DMS53 treated with DMSO at 0.1 percent for 48 hours (cell line): Measurements from ENCODE around the gene SAPCD2.

Experiments used
- DNase-seq: peaks from one replicate; lab custom pipeline; 2025; ENCODE audit not compliant: unreplicated experiment; lab: John Stamatoyannopoulos, UW

SAPCD2 gene

DNA sequence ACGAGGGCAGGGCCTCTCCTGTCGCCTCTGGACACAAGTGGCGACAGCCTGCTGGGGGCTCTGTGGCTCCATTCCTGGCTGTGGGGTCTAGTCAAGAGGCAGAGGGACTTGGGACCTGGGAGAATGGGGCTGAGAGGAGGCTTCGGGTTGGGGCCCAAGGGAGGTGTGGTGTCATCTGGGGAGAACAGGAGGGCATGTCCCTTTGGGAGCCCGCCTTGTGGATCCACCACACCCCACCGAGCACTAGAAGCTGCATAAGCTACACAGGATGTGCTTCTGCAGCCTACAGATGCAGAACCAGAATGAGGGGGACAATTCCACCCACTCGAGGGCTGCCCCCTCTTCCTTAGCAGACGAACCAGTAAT, 12.6 kb upstream of the SAPCD2 start:
- no peak for DNase-seq

DNA sequence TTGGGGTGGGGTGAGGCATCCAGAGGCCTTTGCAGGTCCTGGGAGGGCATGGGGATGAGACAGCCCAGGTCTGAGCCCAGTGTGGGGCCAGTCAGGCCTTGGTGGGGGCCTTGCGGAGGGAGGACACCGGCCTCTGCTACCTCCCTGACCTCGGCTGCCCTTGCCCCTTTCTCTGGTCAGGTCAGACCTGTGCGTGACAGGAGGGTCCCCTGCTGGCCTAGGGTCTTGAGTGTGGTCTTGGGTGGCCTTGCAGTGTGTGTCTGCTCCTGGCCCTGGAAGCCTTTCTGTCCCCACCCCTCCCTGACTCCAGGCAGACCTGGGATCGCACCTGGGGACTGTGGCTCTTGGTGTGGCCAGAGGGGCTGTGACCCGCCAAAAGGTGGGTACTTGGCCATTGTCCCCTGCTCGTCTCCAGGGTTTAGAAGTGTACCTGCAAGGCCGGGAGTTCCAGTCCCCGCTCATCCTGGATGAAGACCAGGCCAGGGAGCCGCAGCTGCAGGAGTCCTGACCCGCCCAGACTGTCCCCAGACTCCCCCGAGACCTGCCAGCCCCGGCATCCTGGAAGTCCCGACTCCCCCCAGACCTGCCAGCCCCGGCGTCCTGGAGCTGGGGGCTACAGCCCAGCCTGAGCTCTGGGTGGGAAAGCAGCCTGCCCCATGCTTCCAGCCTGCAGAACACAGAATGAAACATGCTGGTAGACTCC, 12.0 kb upstream of the SAPCD2 start:
- DNase-seq, result no peak

DNA sequence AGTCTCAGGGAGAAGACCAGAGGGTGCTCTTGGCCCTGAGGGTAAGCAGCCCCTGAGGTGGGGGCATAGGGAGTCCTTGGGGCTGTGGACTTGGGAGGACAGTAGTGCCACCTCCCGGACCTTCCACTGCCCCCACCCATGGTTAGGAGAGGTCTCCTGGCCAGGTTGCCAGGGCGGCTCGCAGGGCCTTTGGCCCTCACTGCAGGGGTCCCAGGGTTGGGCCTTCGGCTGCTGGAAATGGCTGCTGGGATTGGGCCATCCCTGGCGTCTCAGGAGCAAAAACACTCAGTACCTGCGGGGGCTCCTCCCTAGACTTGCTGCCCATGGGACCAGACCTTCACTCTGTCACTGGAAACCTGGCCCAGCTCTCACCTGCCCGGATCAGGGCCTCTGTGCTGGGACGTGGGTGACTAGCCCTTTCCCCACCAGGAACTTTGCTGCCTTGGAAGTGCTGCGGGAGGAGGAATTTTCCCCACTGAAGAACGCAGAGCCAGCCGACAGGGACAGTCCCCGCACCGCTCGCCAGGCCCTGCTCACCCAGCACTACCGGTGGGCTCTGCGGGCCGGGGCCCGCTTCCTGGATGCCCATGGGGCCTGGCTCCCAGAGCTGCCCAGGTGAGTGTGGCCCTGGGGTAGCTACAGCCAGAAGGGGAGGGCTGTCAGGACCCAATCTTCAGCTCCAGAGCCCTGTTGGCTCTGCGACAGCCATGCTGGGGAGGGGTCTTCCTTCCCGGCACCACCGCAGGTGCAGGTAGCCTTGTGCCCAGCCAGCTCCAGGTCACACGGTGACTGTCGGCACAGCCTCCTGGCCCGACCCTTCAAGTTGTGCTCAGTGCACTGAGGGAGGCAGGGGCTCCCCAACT, 10.1 kb upstream of the SAPCD2 start:
- no peak for DNase-seq

DNA sequence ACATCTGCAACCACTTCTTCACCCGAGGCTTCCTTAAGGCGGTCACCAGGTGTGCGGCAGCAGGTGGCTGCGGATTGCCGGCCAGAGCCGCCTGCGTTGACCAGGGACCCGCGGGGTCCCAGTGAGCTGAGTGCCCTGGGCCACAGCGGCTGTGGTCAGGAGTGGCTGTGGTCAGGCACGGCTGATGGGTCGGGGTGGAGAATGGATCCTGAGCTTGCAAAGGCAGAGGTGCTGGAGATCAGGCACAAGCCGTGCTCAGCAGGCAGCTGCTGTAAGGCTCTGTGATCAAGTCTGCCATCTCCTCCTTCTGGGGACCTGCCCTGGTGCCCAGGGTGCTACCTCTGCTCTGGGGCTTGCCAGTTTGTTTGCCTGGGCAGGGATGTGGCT, 9.0 kb upstream of the SAPCD2 start:
- no peak for DNase-seq

DNA sequence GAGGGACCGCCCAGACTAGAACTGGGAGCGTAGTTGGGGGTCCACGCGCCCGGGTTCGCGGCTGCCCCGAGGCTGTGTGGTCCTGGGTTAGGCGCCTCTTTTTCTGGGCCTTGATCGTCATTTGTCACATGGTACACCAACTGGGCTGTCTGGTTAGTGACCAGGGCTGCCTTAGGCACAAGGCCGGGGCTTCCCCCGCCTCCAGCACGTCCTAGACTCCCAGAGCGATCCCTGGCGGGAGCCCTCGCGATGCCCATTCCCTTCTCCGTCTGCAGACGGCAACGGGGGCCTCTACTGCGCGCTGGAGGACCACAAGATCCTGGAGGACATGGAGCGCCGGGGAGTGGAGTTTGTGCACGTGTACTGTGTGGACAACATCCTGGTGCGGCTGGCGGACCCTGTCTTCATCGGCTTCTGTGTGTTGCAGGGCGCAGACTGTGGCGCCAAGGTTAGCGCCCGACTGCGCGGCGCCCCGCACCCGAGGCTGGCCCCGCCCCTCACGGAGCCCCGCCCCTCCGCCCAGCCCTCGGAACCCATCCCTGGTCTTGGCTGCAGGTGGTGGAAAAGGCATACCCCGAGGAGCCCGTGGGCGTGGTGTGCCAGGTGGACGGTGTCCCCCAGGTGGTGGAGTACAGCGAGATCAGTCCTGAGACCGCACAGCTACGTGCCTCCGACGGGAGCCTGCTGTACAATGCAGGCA, 8.5 kb upstream of the SAPCD2 start:
- DNase-seq, result peak; percentile 48

DNA sequence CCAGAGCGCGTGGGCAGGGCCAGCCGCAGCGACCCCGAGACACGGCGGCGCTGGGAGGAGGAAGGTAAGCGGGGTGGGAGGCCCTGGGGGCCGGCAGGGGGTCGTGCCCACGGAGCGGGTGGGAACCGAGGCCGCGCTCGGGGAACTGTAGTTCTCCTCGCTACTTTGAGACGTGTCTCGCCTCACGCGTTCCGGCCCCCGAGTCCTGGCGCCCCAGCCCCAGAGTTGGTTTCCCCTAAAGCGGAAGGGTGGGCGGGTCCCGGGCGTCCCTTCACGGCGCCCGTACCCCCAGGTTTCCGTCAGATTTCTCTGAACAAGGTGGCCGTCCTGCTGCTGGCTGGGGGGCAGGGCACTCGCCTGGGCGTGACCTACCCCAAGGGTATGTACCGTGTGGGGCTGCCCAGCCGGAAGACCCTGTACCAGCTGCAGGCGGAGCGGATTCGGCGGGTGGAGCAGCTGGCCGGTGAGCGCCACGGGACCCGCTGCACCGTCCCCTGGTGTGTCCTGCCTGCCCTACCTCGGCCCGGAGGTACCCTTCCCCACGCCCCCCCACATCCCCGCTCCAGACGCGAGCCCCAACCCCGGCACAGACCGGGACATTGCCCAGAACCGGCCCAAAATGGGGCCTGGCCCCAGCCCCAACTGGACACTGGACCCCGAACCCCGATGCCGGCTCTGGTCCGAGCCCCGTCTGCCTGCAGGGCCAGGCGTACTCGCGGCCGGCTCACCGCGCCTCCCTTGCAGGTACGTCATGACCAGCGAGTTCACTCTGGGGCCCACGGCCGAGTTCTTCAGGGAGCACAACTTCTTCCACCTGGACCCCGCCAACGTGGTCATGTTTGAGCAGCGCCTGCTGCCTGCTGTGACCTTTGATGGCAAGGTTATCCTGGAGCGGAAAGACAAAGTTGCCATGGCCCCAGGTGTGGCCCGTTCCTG, 7.7 kb upstream of the SAPCD2 start:
- peak; percentile 26 for DNase-seq

DNA sequence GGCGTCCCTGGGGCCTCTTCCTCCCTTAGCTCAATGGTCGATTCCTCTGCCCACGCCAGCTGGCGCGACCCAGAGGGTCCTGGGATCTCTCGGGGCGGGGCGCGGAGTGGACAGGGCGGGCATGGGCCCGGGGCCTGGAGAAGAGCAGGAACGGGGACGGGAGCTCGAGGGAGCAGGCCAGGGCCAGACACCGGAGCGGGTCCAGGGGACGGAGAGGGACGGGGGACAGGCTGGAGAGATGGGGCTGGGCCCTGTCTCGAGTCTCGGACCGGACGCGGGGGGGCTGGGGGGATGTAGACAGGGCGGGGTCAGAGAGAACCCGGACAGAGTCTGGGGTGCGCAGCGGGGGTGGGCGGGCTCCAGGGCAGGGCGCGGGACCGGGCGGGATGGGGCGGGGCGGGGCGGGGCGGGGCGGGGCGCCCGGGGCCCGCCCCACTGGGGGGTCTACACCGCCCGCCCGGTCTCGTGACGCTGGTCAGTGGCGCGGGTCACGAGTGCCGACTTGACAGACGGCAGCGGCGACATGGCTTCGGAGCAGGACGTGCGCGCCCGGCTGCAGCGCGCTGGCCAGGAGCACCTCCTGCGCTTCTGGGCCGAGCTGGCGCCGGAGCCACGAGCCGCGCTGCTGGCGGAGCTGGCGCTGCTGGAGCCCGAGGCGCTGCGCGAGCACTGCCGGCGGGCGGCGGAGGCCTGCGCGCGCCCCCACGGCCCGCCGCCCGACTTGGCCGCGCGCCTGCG, 6.8 kb upstream of the SAPCD2 start, which contains the start of gene UAP1L1:
Gene UAP1L1, plus strand, starts transcription at position 508 of the 738 bp plus-strand sequence. Its CDS starts 16 bp downstream, at position 524.
- peak; percentile 40 for DNase-seq

DNA sequence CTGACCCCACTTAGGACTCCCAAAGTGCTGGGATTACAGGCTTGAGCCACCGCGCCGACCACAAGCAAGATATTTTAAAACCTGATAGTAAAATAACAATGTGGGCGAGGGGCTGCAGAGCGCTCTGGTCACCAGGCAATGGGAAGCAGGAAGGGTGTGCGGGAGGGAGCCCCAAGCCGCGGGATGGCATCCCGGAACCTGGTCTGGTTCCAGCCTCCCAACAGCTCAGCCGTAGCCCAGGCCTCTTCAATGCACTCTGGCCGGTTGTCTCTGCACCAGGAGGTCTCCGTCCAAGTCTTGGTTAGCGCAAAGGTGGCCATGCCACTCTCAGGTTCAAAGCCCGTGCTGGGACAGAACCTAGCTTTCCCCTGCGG, 6.3 kb upstream of the SAPCD2 start:
- no peak for DNase-seq

DNA sequence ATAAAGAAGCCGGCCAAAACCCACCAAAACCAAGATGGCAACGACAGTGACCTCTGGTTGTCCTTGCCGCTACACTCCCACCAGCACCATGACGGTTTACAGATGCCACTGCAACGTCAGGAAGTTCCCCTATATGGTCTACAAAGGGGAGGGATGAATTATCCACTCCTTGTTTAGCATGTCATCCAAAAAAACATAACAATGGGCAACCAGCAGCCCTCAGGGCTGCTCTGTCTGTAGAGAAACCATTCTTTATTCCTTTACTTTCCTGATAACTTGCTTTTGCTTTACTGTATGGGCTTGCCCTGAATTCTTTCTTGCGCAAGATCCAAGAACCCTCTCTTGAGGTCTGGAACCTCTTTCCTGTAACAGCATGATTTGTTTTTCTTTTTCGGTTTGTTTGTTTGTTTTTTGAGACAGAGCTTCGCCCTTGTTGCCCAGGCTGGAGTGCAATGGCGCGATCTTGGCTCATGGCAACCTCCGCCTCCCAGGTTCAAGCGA, 5.0 kb upstream of the SAPCD2 start:
- no peak for DNase-seq

DNA sequence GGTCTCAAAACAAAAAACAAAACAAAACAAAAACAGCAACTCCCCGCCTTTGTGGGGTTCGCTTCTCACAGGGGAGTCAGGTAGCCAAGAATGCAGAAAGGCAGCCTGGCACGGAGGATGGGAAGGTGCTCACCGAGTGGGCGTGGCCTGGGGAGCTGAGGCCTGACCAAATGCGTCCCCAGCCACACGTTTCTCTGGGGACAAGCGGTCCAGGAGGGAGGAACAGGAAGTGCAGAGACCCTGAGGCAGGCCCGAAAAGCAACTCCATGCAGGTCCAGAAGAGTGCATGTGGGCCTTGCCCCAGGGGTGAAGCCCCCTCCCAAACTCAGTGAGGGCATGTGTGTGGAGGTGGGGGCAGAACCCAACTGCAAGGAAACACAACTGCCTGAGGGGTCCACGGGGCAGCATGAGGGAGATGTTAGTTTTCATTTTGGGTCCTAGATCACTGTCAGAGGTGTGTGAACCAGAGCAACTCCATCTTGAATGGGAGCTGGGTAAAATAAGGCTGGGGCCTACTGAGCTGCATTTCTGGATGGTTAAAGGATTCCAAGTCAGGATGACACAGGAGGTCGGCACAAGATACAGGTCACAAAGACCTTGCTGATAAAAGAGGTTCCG, 4.4 kb upstream of the SAPCD2 start:
- no peak for DNase-seq

DNA sequence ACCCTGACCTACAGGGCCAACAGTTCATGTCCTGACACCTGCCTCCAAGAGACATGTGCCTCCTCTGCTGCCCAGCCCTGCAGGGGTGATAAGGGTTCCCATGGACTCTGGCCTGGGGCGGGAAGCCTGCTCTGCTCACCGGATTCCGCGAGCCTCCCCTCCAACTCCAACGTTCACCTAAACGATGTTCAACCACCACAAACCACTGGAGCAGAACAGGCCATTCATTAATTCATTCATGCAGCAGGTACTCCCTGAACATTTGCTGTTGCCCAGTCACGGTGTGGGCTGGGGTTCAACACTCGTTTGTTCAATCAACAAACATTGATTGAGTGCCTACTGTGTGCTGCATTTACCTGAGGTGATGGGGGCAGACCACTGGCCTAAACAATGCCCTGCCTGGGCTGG, 3.6 kb upstream of the SAPCD2 start:
- DNase-seq, result no peak

DNA sequence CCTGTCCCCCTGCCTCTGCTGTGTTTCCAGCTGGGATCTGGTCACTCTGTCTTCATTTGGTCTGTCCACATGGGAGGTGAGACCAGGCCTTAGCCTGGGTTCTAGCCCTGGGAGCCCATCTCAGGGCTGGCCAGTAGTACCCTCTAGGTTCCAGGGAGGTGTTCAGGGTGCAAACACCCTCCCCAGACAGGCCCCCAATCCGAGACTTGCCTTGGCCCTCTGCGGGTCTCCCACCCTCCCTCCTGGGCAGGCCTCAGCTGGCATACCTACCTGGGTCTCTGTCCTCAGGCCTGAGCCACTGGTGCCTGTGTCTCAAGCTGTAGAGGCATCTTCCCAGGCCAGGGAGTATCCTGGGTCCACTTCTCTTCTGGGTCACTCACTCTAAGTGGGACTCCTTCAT, 925 bp upstream of the SAPCD2 start:
- no peak for DNase-seq

DNA sequence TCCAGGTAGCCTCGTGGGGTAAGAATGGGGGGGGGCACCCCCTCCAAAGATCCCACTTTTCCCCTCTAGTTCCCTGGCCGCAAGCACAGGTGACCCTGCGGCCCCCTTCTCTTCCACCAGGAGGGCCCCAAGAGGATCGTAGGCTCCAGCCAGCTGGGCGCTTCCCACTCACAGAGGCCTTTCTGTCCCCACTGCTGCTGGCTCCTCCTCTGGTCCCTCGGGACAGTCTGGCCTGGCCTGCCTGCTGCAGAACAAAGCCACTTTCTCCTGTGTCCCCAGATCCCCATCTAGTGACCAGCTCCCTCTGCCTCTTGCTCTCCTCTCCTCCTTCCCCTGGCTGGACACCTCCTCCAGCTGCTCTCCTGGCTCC, 534 bp upstream of the SAPCD2 start:
- DNase-seq, result peak; percentile 55

DNA sequence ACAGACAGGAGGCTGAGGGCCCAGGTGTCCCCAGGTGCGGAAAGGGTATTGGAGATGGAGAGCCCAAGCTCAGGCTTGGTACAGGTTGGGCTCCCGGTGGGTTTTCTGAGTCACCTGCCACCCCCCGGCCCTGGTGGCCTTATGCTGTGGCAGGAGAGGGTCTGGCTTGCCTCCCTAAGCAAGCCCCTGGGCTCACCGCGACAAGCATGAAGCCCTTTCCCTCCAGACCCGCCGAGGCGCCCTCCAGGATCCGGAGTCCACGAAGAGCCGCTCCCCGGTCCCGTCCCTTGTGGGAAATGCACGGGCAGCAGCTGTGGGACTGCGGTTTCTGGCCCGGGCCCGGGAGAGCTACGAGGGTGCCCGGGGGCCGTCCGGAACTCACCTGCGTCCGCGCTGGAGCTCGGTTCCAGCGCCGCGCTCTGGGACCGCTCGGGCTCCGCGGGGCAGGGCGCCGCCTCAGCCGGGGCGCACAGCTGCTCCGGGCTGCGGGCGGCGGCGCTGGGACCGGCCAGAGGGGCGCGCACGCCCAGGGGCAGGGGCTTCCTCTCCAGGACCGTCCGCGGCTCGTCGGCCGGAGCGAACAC, 757 bp downstream of the SAPCD2 start:
- DNase-seq, result no peak

DNA sequence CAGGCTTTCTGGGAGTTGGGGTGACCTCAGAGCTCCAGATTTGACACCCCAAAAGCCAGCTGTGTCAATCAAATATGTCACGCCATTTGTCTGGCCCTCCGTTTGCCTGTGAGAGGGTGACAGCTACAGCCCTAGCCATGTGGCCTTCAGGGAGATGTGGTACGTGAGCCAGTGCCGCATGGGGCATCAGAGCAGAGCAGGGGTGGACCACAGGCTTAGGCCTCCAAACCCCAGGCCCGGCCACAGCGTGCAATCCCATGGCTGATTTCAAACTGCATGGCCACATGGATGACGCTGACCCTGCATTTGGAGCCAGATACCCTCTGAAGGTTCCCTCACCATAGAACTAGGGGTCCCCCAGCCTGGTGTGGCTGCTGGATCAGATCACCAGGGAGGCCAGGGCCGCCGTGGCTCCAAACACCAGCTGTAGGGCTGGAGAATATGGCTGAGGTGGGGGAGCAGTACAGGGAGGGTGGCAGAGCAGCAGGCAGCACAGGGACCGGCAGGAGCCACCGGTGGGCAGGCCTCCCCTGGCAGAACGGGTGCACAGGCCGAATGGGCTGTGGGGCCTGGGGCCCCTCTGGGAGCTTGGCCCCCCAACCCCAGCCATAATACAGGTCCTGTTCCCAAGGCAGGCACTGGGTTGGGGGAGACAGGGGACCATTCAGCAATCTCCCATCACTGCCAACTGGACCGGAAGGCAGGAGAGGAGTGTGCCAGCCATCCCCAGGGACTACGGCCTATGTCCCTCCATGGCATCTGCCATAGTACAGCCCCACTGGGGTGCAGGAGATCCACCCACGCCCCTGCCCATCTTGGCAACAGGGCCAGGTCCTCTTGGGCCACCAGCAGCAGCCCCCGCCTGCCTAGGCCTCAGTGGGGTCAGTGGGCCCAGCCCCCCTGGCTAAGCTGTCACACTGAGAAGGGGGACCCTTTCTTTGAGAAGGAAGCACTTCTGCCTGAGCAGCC, 1.5 kb downstream of the SAPCD2 start:
- DNase-seq, result no peak

DNA sequence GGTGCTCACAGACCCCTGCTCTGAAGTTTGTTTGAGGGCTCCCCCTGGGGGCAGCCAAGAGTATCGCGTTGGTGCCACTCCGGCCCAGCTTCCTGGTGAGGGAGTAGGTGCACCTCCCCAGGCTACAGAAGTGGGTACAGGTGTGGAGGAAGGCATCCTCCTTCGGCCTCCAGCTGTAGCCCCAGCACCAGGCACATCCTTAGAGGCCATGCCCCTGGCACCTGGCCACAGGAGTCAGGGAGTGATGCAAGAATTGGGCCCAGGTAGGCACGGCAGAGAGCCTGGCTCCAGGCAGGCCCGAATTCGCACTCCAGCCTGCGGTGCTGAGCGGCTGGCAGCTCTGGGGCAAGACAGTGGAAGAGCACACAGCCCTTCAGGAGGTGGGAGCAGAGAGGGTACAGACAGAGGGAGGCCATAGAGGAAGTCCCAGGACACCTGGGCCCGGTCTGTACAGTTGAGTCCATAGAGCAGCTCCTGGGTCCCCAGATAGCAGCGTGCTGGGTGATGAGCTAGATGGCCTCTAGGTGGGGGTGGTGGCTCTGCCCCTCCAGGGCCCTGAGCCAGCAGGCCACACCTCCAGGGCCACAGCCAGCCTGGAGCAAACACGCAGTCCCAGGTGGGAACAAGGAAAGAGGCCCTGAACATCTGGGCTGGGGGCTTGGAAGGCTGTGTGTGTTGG, 2.4 kb downstream of the SAPCD2 start:
- DNase-seq, result peak; percentile 86

DNA sequence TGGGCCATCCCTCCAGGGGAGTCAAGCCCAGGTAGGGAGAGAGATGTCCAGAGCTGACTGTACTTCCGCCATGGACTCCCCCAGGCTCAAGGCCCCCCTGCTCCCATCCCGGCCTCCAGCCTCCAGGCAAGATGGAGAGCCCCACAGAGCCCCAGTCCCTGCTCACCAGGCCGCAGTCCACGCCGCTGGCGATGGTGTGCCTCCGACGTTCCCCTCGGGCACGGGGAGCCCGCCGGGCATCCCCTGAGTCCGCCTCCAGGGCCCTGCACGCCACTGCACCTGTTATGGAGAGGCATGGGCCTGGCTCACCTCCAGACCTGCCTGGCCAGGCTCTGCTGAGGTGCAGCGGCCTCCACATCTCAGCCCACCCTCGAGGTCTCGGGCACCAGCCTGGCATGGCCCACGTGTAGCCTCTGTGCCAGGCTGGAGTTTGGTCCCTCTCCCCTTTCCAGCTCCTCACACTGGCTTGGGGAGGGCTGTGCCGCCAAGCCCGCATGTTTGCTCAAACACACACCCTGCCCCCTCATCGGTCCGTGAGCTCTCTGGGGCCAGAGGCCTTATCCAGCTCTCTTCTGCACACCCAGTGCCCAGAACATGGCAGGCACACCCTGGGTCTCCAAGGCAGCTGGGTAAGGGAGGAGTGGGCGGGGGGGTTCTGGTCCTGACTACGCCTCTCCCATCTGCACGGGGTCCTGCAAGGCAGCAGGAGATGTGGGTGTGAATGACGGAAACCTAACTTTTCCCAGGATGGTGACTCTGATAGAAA, 4.1 kb downstream of the SAPCD2 start:
- DNase-seq, result no peak
